Mesothelial cell of epicardium (in vitro differentiated cells): ENCODE data around the gene SMC4. TPM values are rescaled to one million over a fixed set of nuclear protein-coding genes. Genes with fewer than 3 reads are reported as not detected.

Experiments used
- DNase-seq, 2 experiments: peaks; one replicate each; pipeline ENCODE4 v3.0.0; 2021; ENCODE audit warnings: low spot score in 2 of 2; ENCODE audit not compliant: unreplicated experiment in 2 of 2
- H3K27ac Mint-ChIP-seq: 2 replicates; pipeline ENCODE4 v1.8.0; 2021; ENCODE audit warnings: mixed read lengths
- H3K27me3 Mint-ChIP-seq: 2 replicates; pipeline ENCODE4 v1.8.0; 2021; ENCODE audit warnings: low read depth, mixed read lengths
- H3K36me3 Mint-ChIP-seq: 2 replicates; pipeline ENCODE4 v1.8.0; 2021; ENCODE audit warnings: mixed read lengths
- H3K4me1 Mint-ChIP-seq: 2 replicates; pipeline ENCODE4 v1.8.0; 2021; ENCODE audit warnings: mixed read lengths
- H3K4me3 Mint-ChIP-seq: 2 replicates; pipeline ENCODE4 v1.8.0; 2021; ENCODE audit warnings: mild to moderate bottlenecking, moderate library complexity, mixed read lengths
- H3K9me3 Mint-ChIP-seq: 2 replicates; pipeline ENCODE4 v1.8.0; 2021; ENCODE audit warnings: mixed read lengths
- CTCF ChIP-seq: fragments of 200-600 bp; sonication (generic); IDR thresholded peaks from one replicate; pipeline ENCODE4 v1.5.0; 2021; ENCODE audit warnings: antibody characterized with exemption; ENCODE audit not compliant: unreplicated experiment
- microRNA-seq: library from miRNA; unstranded; fragments of <30 nt; microRNA quantifications from one replicate; pipeline ENCODE4 v1.2.0, GENCODE V29; 2021; ENCODE audit warnings: inconsistent platforms, mixed read lengths
- total RNA-seq: library from RNA; stranded (reverse); gene quantifications from 3 replicates; pipeline ENCODE4 v1.2.1, GENCODE V29; 2021

Gene SMC4
- total RNA-seq, 1 donor from 2014 or later = 57.4 TPM

- no peak for TF ChIP-seq CTCF
- no peaks in the 10 kb centered on the region for H3K9me3 Mint-ChIP-seq
- no peak overlapping the region for H3K27ac Mint-ChIP-seq
- H3K36me3 Mint-ChIP-seq = no peaks in the 10 kb centered on the region
- DNase-seq = no peak
- peaks cover 9% of the 10 kb centered on the region for H3K4me1 Mint-ChIP-seq
- no peak overlapping the region for H3K4me3 Mint-ChIP-seq
- H3K27me3 Mint-ChIP-seq = no peaks in the 10 kb centered on the region
Observed at GRCh38 chr3:160480931-160481330, 81.5 kb downstream of the SMC4 start.

- Mint-ChIP-seq H3K9me3 (no peaks in the 10 kb centered on the region), H3K4me1 (peaks cover 9% of the 10 kb centered on the region), H3K4me3 (no peak overlapping the region), H3K36me3 (no peaks in the 10 kb centered on the region), H3K27me3 (no peaks in the 10 kb centered on the region), H3K27ac (no peak overlapping the region)
- no peak for DNase-seq
- no peak for TF ChIP-seq CTCF
Observed at GRCh38 chr3:160481856-160482255, 82.4 kb downstream of the SMC4 start.

- H3K27me3 Mint-ChIP-seq = no peaks in the 10 kb centered on the region
- H3K27ac Mint-ChIP-seq = no peak overlapping the region
- H3K36me3 Mint-ChIP-seq = no peaks in the 10 kb centered on the region
- no peak overlapping the region for H3K4me3 Mint-ChIP-seq
- no peak for TF ChIP-seq CTCF
- peaks cover 5% of the 10 kb centered on the region for H3K4me1 Mint-ChIP-seq
- no peak for DNase-seq
- H3K9me3 Mint-ChIP-seq = no peaks in the 10 kb centered on the region
Observed at GRCh38 chr3:160482796-160483195, 83.3 kb downstream of the SMC4 start.

Small RNAs within 50 kb of the gene (microRNA-seq; reads per million reads assigned to microRNA genes)
- gene MIR15B (1,445 reads per million, percentile 83 among the genes with 10 or more reads in this experiment), gene MIR16-2 (537 reads per million, percentile 75 among the genes with 10 or more reads in this experiment)

Other genes with a start within 250 kb of the SMC4 start
- gene C3orf80, start 174.2 kb upstream of the SMC4 start, total RNA-seq = not detected in 3 replicates
- gene IFT80, start 425 bp upstream of the SMC4 start, total RNA-seq = 34.9 to 37.9 TPM (median 35.2 TPM) in 3 replicates
- gene TRIM59, start 50.1 kb downstream of the SMC4 start, total RNA-seq = 20.1 to 23.0 TPM (median 21.1 TPM) in 3 replicates
- gene KPNA4, start 165.9 kb downstream of the SMC4 start, total RNA-seq = 61.1 to 66.2 TPM (median 62.3 TPM) in 3 replicates